H1 (cell line): Measurements from ENCODE around the gene FXYD5. TPM values are rescaled to one million over a fixed set of nuclear protein-coding genes. Genes with fewer than 3 reads are reported as not detected.

ENCODE experiments used
- E2F6 ChIP-seq: IDR thresholded peaks from 2 replicates; pipeline ENCODE4 v1.6.1; 2012; ENCODE audit warnings: inconsistent platforms
- NANOG ChIP-seq: IDR thresholded peaks from 2 replicates; pipeline ENCODE4 v1.6.1; 2011; ENCODE audit warnings: low read length, low read depth, mild to moderate bottlenecking, inconsistent platforms; ENCODE audit not compliant: insufficient read depth, poor library complexity, severe bottlenecking
- RFX5 ChIP-seq: IDR thresholded peaks from 2 replicates; pipeline ENCODE4 v1.6.1; 2011; ENCODE audit warnings: low read depth, low read length, improper control_type of control experiment, borderline replicate concordance
- RNF2 ChIP-seq: fragments of 200-900, 300-1000 bp; sonication (generic); IDR thresholded peaks from 2 replicates; pipeline ENCODE4 v1.7.1; 2016; ENCODE audit warnings: borderline replicate concordance, low read depth, mild to moderate bottlenecking, antibody characterized with exemption, low read length; ENCODE audit not compliant: poor library complexity, severe bottlenecking; ENCODE audit errors: missing control alignments
- SAP30 ChIP-seq: fragments of 300-600 bp; sonication (generic); IDR thresholded peaks from 2 replicates; pipeline ENCODE4 v1.7.1; 2012; ENCODE audit warnings: low read length, moderate library complexity, mild to moderate bottlenecking, inconsistent platforms; ENCODE audit not compliant: insufficient read depth, insufficient replicate concordance
- ZNF274 ChIP-seq: IDR thresholded peaks from 2 replicates; pipeline ENCODE4 v1.7.0; 2012; ENCODE audit warnings: low read length, borderline replicate concordance; ENCODE audit errors: extremely low read depth
- polyA plus RNA-seq, 7 experiments: library from polyadenylated mRNA; depleted of rRNA in 3 of 7; stranded (reverse) in 5 of 7; unstranded in 2 of 7; fragments of >200 nt in 5 of 7; fragments of 200-250 nt in 2 of 7; gene quantifications; 1 replicate in 5 of 7; 2 replicates in 1 of 7; 4 replicates in 1 of 7; pipeline versions ENCODE4 v1.2.1 to v1.2.3, GENCODE V29; 2011 to 2013; ENCODE audit warnings: missing spikeins in 2 of 7, mixed read lengths in 2 of 7
- total RNA-seq: library from RNA; stranded (reverse); fragmentation: NEBNext Ultra II Directional; extraction: Animal tissue kit (Norgen Biotek cat#: 25700); gene quantifications from 2 replicates; pipeline ENCODE4 v1.2.1, GENCODE V29; 2021
- TF ChIP-seq, protein P1 (sequence below): fragments of 300-600 bp; sonication (generic); IDR thresholded peaks from 2 replicates; pipeline ENCODE4 v1.7.1; 2012; ENCODE audit warnings: low read length, moderate library complexity, mild to moderate bottlenecking, inconsistent platforms; ENCODE audit not compliant: insufficient replicate concordance

FXYD5 gene
- total and polyA plus RNA-seq, 2 of the 8 experiments (the other 6 are each of a cell fraction or from before 2014, with no cell fraction given) = 99.0 to 191 TPM

- TF ChIP-seq ZNF274 = no peak
- no peak for TF ChIP-seq NANOG
- TF ChIP-seq, protein P1, sequence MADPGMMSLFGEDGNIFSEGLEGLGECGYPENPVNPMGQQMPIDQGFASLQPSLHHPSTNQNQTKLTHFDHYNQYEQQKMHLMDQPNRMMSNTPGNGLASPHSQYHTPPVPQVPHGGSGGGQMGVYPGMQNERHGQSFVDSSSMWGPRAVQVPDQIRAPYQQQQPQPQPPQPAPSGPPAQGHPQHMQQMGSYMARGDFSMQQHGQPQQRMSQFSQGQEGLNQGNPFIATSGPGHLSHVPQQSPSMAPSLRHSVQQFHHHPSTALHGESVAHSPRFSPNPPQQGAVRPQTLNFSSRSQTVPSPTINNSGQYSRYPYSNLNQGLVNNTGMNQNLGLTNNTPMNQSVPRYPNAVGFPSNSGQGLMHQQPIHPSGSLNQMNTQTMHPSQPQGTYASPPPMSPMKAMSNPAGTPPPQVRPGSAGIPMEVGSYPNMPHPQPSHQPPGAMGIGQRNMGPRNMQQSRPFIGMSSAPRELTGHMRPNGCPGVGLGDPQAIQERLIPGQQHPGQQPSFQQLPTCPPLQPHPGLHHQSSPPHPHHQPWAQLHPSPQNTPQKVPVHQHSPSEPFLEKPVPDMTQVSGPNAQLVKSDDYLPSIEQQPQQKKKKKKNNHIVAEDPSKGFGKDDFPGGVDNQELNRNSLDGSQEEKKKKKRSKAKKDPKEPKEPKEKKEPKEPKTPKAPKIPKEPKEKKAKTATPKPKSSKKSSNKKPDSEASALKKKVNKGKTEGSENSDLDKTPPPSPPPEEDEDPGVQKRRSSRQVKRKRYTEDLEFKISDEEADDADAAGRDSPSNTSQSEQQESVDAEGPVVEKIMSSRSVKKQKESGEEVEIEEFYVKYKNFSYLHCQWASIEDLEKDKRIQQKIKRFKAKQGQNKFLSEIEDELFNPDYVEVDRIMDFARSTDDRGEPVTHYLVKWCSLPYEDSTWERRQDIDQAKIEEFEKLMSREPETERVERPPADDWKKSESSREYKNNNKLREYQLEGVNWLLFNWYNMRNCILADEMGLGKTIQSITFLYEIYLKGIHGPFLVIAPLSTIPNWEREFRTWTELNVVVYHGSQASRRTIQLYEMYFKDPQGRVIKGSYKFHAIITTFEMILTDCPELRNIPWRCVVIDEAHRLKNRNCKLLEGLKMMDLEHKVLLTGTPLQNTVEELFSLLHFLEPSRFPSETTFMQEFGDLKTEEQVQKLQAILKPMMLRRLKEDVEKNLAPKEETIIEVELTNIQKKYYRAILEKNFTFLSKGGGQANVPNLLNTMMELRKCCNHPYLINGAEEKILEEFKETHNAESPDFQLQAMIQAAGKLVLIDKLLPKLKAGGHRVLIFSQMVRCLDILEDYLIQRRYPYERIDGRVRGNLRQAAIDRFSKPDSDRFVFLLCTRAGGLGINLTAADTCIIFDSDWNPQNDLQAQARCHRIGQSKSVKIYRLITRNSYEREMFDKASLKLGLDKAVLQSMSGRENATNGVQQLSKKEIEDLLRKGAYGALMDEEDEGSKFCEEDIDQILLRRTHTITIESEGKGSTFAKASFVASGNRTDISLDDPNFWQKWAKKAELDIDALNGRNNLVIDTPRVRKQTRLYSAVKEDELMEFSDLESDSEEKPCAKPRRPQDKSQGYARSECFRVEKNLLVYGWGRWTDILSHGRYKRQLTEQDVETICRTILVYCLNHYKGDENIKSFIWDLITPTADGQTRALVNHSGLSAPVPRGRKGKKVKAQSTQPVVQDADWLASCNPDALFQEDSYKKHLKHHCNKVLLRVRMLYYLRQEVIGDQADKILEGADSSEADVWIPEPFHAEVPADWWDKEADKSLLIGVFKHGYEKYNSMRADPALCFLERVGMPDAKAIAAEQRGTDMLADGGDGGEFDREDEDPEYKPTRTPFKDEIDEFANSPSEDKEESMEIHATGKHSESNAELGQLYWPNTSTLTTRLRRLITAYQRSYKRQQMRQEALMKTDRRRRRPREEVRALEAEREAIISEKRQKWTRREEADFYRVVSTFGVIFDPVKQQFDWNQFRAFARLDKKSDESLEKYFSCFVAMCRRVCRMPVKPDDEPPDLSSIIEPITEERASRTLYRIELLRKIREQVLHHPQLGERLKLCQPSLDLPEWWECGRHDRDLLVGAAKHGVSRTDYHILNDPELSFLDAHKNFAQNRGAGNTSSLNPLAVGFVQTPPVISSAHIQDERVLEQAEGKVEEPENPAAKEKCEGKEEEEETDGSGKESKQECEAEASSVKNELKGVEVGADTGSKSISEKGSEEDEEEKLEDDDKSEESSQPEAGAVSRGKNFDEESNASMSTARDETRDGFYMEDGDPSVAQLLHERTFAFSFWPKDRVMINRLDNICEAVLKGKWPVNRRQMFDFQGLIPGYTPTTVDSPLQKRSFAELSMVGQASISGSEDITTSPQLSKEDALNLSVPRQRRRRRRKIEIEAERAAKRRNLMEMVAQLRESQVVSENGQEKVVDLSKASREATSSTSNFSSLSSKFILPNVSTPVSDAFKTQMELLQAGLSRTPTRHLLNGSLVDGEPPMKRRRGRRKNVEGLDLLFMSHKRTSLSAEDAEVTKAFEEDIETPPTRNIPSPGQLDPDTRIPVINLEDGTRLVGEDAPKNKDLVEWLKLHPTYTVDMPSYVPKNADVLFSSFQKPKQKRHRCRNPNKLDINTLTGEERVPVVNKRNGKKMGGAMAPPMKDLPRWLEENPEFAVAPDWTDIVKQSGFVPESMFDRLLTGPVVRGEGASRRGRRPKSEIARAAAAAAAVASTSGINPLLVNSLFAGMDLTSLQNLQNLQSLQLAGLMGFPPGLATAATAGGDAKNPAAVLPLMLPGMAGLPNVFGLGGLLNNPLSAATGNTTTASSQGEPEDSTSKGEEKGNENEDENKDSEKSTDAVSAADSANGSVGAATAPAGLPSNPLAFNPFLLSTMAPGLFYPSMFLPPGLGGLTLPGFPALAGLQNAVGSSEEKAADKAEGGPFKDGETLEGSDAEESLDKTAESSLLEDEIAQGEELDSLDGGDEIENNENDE = no peak
- TF ChIP-seq E2F6 = no peak
- no peak for TF ChIP-seq SAP30
- TF ChIP-seq RFX5 = no peak
- no peak for TF ChIP-seq RNF2
Observed at GRCh38 chr19:35213663-35214632, 59.4 kb downstream of the FXYD5 start (continued).
